H1 (cell line): ENCODE data around the gene P3H3. TPM values are rescaled to one million over a fixed set of nuclear protein-coding genes. Genes with fewer than 3 reads are reported as not detected.

Experiments used
- ASH2L ChIP-seq: fragments of 200-600, 300-600 bp; sonication (generic); IDR thresholded peaks from one replicate; pipeline ENCODE4 v1.7.1; 2017; ENCODE audit warnings: low read length
- ATF3 ChIP-seq: IDR thresholded peaks from 2 replicates; pipeline ENCODE4 v1.6.1; 2011; ENCODE audit warnings: low read depth, mild to moderate bottlenecking, low read length; ENCODE audit not compliant: insufficient read depth
- BRCA1 ChIP-seq: IDR thresholded peaks from 2 replicates; pipeline ENCODE4 v1.6.1; 2012; ENCODE audit warnings: low read depth, low read length, improper control_type of control experiment
- CHD2 ChIP-seq: IDR thresholded peaks from 2 replicates; pipeline ENCODE4 v1.6.1; 2012; ENCODE audit warnings: low read length, improper control_type of control experiment
- GABPA ChIP-seq: IDR thresholded peaks from 2 replicates; pipeline ENCODE4 v1.6.1; 2011; ENCODE audit warnings: mild to moderate bottlenecking, low read length, moderate library complexity, borderline replicate concordance; ENCODE audit not compliant: insufficient read depth
- KDM5A ChIP-seq: fragments of 200-600 bp; IDR thresholded peaks from 2 replicates; pipeline ENCODE4 v1.7.1; 2012; ENCODE audit warnings: mild to moderate bottlenecking, low read length, inconsistent platforms, mixed read lengths
- SIN3A ChIP-seq, 2 experiments: IDR thresholded peaks in 1 of 2; conservative IDR thresholded peaks in 1 of 2; 2 replicates each; pipeline ENCODE4 v1.6.1; 2011 to 2012; ENCODE audit warnings: low read length in 2 of 2, improper control_type of control experiment in 1 of 2, low read depth in 1 of 2, mild to moderate bottlenecking in 1 of 2
- SP1 ChIP-seq: IDR thresholded peaks from 2 replicates; pipeline ENCODE4 v1.6.1; 2011; ENCODE audit warnings: low read depth, low read length
- SRF ChIP-seq: IDR thresholded peaks from 2 replicates; pipeline ENCODE4 v1.6.1; 2011; ENCODE audit warnings: mild to moderate bottlenecking, low read depth, low read length, moderate library complexity
- TAF1 ChIP-seq: IDR thresholded peaks from 2 replicates; pipeline ENCODE4 v1.6.1; 2011; ENCODE audit warnings: mild to moderate bottlenecking, low read depth, low read length
- USF2 ChIP-seq: IDR thresholded peaks from 2 replicates; pipeline ENCODE4 v1.6.1; 2011; ENCODE audit warnings: low read length, improper control_type of control experiment
- polyA plus RNA-seq, 7 experiments: library from polyadenylated mRNA; depleted of rRNA in 3 of 7; stranded (reverse) in 5 of 7; unstranded in 2 of 7; fragments of >200 nt in 5 of 7; fragments of 200-250 nt in 2 of 7; gene quantifications; 1 replicate in 5 of 7; 2 replicates in 1 of 7; 4 replicates in 1 of 7; pipeline versions ENCODE4 v1.2.1 to v1.2.3, GENCODE V29; 2011 to 2013; ENCODE audit warnings: missing spikeins in 2 of 7, mixed read lengths in 2 of 7
- total RNA-seq: library from RNA; stranded (reverse); fragmentation: NEBNext Ultra II Directional; extraction: Animal tissue kit (Norgen Biotek cat#: 25700); gene quantifications from 2 replicates; pipeline ENCODE4 v1.2.1, GENCODE V29; 2021

Gene P3H3
- total and polyA plus RNA-seq, 2 of the 8 experiments (the other 6 are each of a cell fraction or from before 2014, with no cell fraction given): 22.9 to 43.5 TPM

GRCh38 chr12:6851921-6852650, 23.9 kb downstream of the P3H3 start, which contains the start of gene USP5 (continued):
- TF ChIP-seq ATF3 (peak; percentile 70), USF2 (peak; percentile 54; the same call in 1 of the 2 replicates), KDM5A (peak; percentile 76), CHD2 (peak; percentile 86), TAF1 (peak; percentile 39; the same call in 1 of the 2 replicates), BRCA1 (no peak), SIN3A (conservative IDR thresholded peaks at IDR 0.05 in 1 of 2, IDR thresholded peaks at IDR 0.05 in 1 of 2; ENCODE audit: low read depth in 1 of 2, low read length in 2 of 2) (peak in 1 of 2 experiments; percentile 83; a peak in 1 of 4 replicates), GABPA (peak; percentile 75; the same call in 1 of the 2 replicates), SP1 (peak; percentile 95), ASH2L (peak; percentile 81), SRF (no peak)
